WI38 (cell line): ENCODE measurements around the gene ESPN.

Experiments
- H3K4me3 ChIP-seq: 2 replicates; pipeline ENCODE4 v1.5.1; 2011; ENCODE audit warnings: low read depth, mild to moderate bottlenecking, control low read depth, low read length
- CTCF ChIP-seq: IDR thresholded peaks from 2 replicates; pipeline ENCODE4 v1.5.1; 2012; ENCODE audit warnings: low read depth, mild to moderate bottlenecking, control low read depth, low read length

The ESPN gene

GRCh38 chr1:6424619-6425593 lies at the start of gene ESPN:
Gene ESPN, plus strand, starts transcription at chr1:6424776. Its CDS starts 180 bp downstream, at chr1:6424956.
- TF ChIP-seq CTCF, result no peak
- no peak within 1 kb of the TSS for H3K4me3 ChIP-seq

- H3K4me3 ChIP-seq, result no peak overlapping the region
- no peak for TF ChIP-seq CTCF
These were observed 46.4 kb upstream of the ESPN start for GRCh38 chr1:6378096-6378746.

GRCh38 chr1:6380037-6380436 lies 44.5 kb upstream of the ESPN start:
- TF ChIP-seq CTCF, result no peak

GRCh38 chr1:6384135-6384534 lies 40.4 kb upstream of the ESPN start:
- no peak overlapping the region for H3K4me3 ChIP-seq
- no peak for TF ChIP-seq CTCF

More at GRCh38 chr1:6380037-6380436, 44.5 kb upstream of the ESPN start:
- no peak overlapping the region for H3K4me3 ChIP-seq

GRCh38 chr1:6384962-6385361 lies 39.6 kb upstream of the ESPN start:
- H3K4me3 ChIP-seq, result no peak overlapping the region
- no peak for TF ChIP-seq CTCF

- H3K4me3 ChIP-seq, result no peak overlapping the region
- TF ChIP-seq CTCF, result no peak
These were observed 38.9 kb upstream of the ESPN start for GRCh38 chr1:6385488-6386191.
